IPS-20b (cell line): ENCODE measurements around the gene SLC18A3.

Experiments
- H3K27ac ChIP-seq: one replicate; pipeline ENCODE4 v1.5.1; 2013; ENCODE audit warnings: low read length
- H3K27me3 ChIP-seq: 2 replicates; pipeline ENCODE4 v1.6.1; 2013; ENCODE audit warnings: mild to moderate bottlenecking, low read length, inconsistent platforms; ENCODE audit not compliant: insufficient read depth
- H3K36me3 ChIP-seq: 2 replicates; pipeline ENCODE4 v1.6.1; 2013; ENCODE audit warnings: low read depth, mild to moderate bottlenecking, inconsistent platforms, low read length, moderate library complexity; ENCODE audit not compliant: insufficient read depth
- H3K4me1 ChIP-seq: 2 replicates; pipeline ENCODE4 v1.6.1; 2013; ENCODE audit warnings: mild to moderate bottlenecking, control low read depth, inconsistent platforms, low read length, moderate library complexity; ENCODE audit not compliant: insufficient read depth
- H3K4me3 ChIP-seq: 2 replicates; pipeline ENCODE4 v1.5.1; 2013; ENCODE audit warnings: mild to moderate bottlenecking, low read length, inconsistent platforms
- H3K9ac ChIP-seq: 2 replicates; pipeline ENCODE4 v1.6.1; 2013; ENCODE audit warnings: low read depth, mild to moderate bottlenecking, inconsistent platforms, low read length, moderate library complexity
- H3K9me3 ChIP-seq: 2 replicates; pipeline ENCODE4 v1.6.1; 2013; ENCODE audit warnings: mild to moderate bottlenecking, low read depth, low read length, inconsistent platforms; ENCODE audit not compliant: insufficient read depth

SLC18A3 gene

DNA sequence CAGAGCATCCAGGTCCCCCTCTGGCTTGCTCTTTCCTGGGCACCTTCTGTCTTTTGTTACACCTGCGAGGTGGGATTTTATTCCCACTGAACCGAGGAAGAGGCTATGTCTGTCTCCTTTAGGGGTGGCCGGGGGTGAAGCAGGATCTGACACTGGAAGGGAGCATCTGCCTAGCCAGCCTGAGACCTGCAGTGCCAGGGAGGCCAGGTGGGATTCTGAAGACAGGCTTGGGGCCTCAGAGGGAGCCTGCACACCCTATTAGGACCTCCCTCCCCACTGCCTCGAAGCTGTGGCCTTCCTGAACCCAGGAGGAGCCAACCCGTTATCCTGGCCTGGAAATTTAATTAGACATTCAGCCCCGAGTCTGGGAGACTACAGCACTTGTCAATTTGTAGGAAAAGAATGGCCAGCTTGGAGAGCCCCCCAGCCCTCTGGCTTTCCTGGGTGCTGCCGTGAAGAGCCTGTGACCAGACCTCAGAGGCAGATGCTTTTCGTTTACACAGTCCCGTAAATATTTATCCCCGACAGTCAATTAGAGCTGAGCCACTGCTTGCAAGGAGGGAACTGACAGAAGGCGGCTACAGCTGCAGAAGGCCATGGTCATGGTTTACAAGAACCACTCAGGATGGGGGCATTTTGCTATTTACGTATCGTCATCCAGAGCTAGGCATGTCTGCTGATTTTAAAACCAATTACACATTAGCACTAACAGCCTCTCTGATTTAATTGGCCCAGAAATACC lies 23.4 kb downstream of the SLC18A3 start:
- no peaks in the 10 kb centered on the region for H3K36me3 ChIP-seq
- H3K4me3 ChIP-seq = no peak overlapping the region
- no peaks in the 10 kb centered on the region for H3K9me3 ChIP-seq
- H3K27me3 ChIP-seq = peaks cover 4% of the 10 kb centered on the region; the same call in 1 of the 2 replicates
- no peak overlapping the region for H3K27ac ChIP-seq
- H3K4me1 ChIP-seq = no peaks in the 10 kb centered on the region
- H3K9ac ChIP-seq = no peak overlapping the region

DNA sequence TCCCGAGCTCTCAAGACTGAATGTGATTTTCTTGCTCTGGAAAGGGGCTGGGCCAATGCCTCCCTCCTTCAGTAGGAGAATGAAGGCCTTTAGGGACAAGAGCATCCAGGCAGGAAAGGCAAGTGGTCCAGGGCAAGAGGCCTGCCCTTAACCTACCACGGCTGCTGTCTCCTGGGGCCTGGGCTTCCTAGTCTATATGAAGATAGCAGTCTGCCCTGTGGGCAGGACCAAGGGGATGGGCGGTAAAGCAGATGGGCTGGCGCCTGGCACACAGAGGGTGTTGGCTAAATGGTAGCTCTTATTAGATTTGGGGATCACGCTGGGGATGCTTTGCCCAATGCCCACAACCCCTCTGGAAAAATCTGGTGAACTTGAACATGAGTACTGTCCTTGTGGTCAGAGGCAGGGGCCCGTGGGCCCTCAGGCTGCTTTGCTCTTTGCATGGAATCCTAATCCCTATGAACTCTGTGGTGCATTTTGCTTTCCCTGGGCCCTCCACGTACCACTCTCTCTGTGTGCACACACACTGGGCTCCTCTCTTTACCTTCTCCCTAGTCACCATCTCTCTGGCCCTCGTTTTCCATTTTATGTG lies 24.1 kb downstream of the SLC18A3 start:
- no peaks in the 10 kb centered on the region for H3K9me3 ChIP-seq
- H3K27me3 ChIP-seq = peaks cover 4% of the 10 kb centered on the region; the same call in 1 of the 2 replicates
- no peaks in the 10 kb centered on the region for H3K36me3 ChIP-seq
- H3K9ac ChIP-seq = no peak overlapping the region
- H3K4me1 ChIP-seq = no peaks in the 10 kb centered on the region
- H3K27ac ChIP-seq = no peak overlapping the region
- no peak overlapping the region for H3K4me3 ChIP-seq

DNA sequence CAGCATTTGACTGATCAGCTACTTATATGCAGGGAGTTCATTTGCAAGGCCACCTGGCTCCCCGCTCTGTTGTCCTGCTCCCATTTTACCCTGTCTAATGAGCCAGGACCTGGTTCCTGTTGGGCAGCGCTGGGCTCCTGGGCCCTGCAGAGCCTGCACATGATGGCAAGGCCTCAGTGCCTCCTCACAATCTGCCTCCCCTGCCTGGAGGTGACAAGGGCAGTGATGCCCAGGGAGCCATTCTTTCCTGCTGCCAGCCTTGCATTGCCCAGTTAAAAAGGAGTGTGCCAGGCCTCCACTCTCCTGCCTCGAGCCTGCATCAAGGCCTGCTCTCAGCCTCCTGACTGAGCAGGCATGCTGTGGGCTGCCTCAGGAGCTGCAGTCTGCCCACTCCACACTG lies 32.2 kb downstream of the SLC18A3 start:
- no peak overlapping the region for H3K4me3 ChIP-seq
- peaks cover 16% of the 10 kb centered on the region; the same call in 1 of the 2 replicates for H3K27me3 ChIP-seq
- H3K4me1 ChIP-seq = no peaks in the 10 kb centered on the region
- H3K9me3 ChIP-seq = no peaks in the 10 kb centered on the region
- H3K27ac ChIP-seq = no peak overlapping the region
- no peak overlapping the region for H3K9ac ChIP-seq
- H3K36me3 ChIP-seq = no peaks in the 10 kb centered on the region

- Histone ChIP-seq H3K36me3 (no peaks in the 10 kb centered on the region), H3K27ac (no peak overlapping the region), H3K9me3 (no peaks in the 10 kb centered on the region)
Measured at GRCh38 chr10:49643241-49644034, 33.3 kb downstream of the SLC18A3 start.

DNA sequence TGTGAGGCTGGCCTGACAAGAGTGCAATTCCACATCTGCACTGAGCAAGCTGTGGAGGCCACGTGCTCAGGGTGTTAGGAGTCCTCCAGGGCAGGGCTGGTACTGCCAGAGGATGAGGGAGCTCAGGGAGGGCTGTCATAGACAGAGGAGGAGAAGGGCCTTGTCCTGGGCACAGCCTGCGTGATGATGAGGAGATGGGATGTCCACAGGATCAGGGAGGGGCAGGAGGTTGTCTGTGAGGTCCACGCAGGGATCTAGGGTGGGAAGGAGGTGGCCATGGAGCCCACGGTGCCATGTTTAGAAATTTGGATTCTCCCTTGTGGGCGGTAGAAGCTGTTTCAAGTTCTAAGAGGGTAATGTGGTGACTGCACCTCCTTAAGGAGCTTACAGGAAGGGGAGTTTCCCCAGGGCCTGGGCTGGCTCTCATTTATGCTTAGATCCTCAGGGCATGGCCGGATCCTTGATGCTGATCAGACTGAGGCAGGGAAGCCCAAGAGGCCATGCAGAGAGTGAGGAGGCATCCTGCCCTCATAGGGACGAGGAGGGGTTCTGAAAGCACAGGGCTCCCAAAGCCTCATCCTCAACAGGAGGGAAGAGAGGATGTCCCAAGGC lies 34.0 kb downstream of the SLC18A3 start:
- Histone ChIP-seq H3K27ac (no peak overlapping the region), H3K4me1 (peaks cover 2% of the 10 kb centered on the region; the same call in 1 of the 2 replicates)

More at GRCh38 chr10:49643241-49644034, 33.3 kb downstream of the SLC18A3 start:
- Histone ChIP-seq H3K27me3 (peaks cover 12% of the 10 kb centered on the region; the same call in 1 of the 2 replicates), H3K4me1 (no peaks in the 10 kb centered on the region), H3K4me3 (no peak overlapping the region), H3K9ac (no peak overlapping the region)

GRCh38 chr10:49645417-49645816 lies 35.3 kb downstream of the SLC18A3 start:
- Histone ChIP-seq H3K27me3 (peaks cover 20% of the 10 kb centered on the region), H3K27ac (no peak overlapping the region), H3K4me1 (peaks cover 6% of the 10 kb centered on the region; the same call in 1 of the 2 replicates), H3K9me3 (no peaks in the 10 kb centered on the region), H3K4me3 (no peak overlapping the region), H3K36me3 (no peaks in the 10 kb centered on the region), H3K9ac (no peak overlapping the region)

More for the DNA sequence above, 34.0 kb downstream of the SLC18A3 start:
- Histone ChIP-seq H3K27me3 (peaks cover 18% of the 10 kb centered on the region), H3K9me3 (no peaks in the 10 kb centered on the region), H3K36me3 (no peaks in the 10 kb centered on the region), H3K4me3 (no peak overlapping the region), H3K9ac (no peak overlapping the region)

- H3K27me3 ChIP-seq = peaks cover 17% of the 10 kb centered on the region
- H3K9ac ChIP-seq = no peak overlapping the region
- no peaks in the 10 kb centered on the region for H3K36me3 ChIP-seq
- peaks cover 6% of the 10 kb centered on the region; the same call in 1 of the 2 replicates for H3K4me1 ChIP-seq
- no peaks in the 10 kb centered on the region for H3K9me3 ChIP-seq
- H3K4me3 ChIP-seq = no peak overlapping the region
- H3K27ac ChIP-seq = no peak overlapping the region
Measured at GRCh38 chr10:49645871-49646870, 36.1 kb downstream of the SLC18A3 start.

DNA sequence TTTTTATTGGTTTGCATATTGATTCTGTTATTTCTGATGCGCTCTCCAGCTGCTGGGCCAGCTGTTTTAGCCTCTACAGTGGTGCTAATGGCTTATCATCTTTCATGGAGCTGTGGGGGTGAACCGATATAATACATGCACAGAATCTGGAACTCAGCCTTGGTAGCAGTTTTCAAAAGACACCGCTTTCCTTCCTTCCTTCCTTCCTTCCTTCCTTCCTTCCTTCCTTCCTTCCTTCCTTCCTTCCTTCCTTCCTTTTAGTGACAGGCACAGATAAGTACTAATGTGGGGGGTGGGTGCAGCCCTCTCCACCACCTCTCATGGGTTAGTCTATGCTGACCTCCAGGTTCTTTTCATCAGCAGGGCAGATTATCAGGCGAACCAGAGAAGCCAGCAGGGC lies 37.4 kb downstream of the SLC18A3 start:
- no peaks in the 10 kb centered on the region for H3K9me3 ChIP-seq
- no peaks in the 10 kb centered on the region for H3K36me3 ChIP-seq
- H3K4me3 ChIP-seq = no peak overlapping the region
- no peak overlapping the region for H3K27ac ChIP-seq
- H3K9ac ChIP-seq = no peak overlapping the region
- H3K27me3 ChIP-seq = peaks cover 16% of the 10 kb centered on the region
- peaks cover 6% of the 10 kb centered on the region; the same call in 1 of the 2 replicates for H3K4me1 ChIP-seq

- no peak overlapping the region for H3K9ac ChIP-seq
- peaks cover 6% of the 10 kb centered on the region; the same call in 1 of the 2 replicates for H3K4me1 ChIP-seq
- no peaks in the 10 kb centered on the region for H3K9me3 ChIP-seq
- H3K4me3 ChIP-seq = no peak overlapping the region
- peaks cover 16% of the 10 kb centered on the region for H3K27me3 ChIP-seq
- no peak overlapping the region for H3K27ac ChIP-seq
- H3K36me3 ChIP-seq = no peaks in the 10 kb centered on the region
Measured at GRCh38 chr10:49647985-49648795, 38.1 kb downstream of the SLC18A3 start.

DNA sequence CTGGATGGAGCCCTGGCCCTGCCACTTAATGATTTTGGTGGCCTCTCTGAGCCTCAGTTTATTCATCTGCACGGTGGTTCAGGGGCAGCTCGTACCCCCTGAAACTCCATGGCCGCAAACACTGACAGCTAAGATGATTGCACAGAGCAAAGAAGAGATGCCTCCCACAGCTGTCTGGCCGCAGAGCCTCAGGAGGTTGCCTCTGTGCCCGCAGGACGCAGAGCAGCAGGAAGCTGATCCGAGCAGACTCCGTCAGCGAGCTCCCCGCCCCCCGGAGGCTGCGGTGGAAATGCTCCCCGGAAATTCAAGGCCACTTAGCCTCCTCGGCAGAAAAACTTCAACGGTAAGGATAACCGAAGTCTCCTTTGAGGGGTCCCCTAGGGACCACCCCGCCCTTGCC lies 39.2 kb downstream of the SLC18A3 start:
- peaks cover 6% of the 10 kb centered on the region; the same call in 1 of the 2 replicates for H3K4me1 ChIP-seq
- H3K27me3 ChIP-seq = peaks cover 16% of the 10 kb centered on the region
- no peak overlapping the region for H3K27ac ChIP-seq

More for the DNA sequence above, 39.2 kb downstream of the SLC18A3 start:
- Histone ChIP-seq H3K4me3 (no peak overlapping the region), H3K9ac (no peak overlapping the region), H3K9me3 (no peaks in the 10 kb centered on the region), H3K36me3 (no peaks in the 10 kb centered on the region)
